D721Med (cell line): ENCODE data around the gene CYP3A7.
"Not testable (repeated sequence)": the region's sequence is repeated elsewhere in the genome, so short reads cannot be mapped to it uniquely, and the experiment has no call there.

Experiments
- DNase-seq: peaks from one replicate; pipeline ENCODE4 v3.0.0; 2011; ENCODE audit warnings: low spot score; ENCODE audit not compliant: insufficient read length
- FAIRE-seq: peaks from 2 replicates; lab custom pipeline; 2011; peaks lifted over from hg19 to GRCh38; lab: Jason Lieb, UNC
- TF ChIP-seq, protein P1 (sequence below): IDR thresholded peaks from 2 replicates; pipeline ENCODE4 v1.5.1; 2012; ENCODE audit warnings: mild to moderate bottlenecking, control low read depth; ENCODE audit not compliant: insufficient read depth; ENCODE audit errors: missing control alignments

The CYP3A7 gene

DNA sequence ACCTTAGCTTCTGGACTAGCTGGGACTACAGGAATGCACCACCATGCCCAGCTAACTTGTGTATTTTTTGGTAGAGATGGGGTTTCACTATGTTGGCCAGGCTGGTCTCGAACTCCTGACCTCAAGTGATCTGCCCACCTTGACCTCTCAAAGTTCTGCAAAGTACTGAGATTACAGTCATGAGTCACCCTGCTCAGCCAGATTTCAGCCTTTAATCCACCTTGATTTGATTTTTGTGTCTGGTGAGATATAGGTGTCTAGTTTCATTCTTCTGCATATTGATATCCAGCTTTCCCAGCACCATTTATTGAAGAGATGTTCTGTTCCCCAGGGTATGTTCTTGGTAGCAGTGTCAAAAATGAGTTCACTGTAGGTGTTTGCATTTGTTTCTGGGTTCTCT is 20.1 kb upstream of the CYP3A7 start:
- FAIRE-seq (no peak), DNase-seq (no peak)
- TF ChIP-seq, protein P1, sequence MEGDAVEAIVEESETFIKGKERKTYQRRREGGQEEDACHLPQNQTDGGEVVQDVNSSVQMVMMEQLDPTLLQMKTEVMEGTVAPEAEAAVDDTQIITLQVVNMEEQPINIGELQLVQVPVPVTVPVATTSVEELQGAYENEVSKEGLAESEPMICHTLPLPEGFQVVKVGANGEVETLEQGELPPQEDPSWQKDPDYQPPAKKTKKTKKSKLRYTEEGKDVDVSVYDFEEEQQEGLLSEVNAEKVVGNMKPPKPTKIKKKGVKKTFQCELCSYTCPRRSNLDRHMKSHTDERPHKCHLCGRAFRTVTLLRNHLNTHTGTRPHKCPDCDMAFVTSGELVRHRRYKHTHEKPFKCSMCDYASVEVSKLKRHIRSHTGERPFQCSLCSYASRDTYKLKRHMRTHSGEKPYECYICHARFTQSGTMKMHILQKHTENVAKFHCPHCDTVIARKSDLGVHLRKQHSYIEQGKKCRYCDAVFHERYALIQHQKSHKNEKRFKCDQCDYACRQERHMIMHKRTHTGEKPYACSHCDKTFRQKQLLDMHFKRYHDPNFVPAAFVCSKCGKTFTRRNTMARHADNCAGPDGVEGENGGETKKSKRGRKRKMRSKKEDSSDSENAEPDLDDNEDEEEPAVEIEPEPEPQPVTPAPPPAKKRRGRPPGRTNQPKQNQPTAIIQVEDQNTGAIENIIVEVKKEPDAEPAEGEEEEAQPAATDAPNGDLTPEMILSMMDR: no peak

DNA sequence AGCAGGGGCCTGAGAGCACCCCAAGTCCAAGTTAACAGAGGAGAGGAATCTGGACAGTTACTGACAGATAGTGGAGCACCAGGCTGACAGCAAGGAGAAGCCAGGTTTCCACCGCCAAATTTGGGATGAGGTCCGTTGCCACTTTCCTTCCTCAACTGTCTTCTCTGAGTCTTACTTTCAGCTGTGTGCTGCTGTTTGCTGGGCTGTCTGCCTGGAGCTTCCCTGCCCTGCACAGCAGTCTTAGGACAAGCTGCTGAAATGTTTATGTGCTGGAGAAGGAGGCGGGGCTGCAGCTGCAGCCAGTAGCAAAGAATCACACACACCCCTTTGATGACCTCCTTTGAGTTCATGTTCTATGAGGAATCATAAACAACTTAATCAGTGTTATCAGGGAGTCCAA is 17.4 kb upstream of the CYP3A7 start:
- FAIRE-seq (no peak), DNase-seq (no peak)
- TF ChIP-seq, protein P1: no peak

DNA sequence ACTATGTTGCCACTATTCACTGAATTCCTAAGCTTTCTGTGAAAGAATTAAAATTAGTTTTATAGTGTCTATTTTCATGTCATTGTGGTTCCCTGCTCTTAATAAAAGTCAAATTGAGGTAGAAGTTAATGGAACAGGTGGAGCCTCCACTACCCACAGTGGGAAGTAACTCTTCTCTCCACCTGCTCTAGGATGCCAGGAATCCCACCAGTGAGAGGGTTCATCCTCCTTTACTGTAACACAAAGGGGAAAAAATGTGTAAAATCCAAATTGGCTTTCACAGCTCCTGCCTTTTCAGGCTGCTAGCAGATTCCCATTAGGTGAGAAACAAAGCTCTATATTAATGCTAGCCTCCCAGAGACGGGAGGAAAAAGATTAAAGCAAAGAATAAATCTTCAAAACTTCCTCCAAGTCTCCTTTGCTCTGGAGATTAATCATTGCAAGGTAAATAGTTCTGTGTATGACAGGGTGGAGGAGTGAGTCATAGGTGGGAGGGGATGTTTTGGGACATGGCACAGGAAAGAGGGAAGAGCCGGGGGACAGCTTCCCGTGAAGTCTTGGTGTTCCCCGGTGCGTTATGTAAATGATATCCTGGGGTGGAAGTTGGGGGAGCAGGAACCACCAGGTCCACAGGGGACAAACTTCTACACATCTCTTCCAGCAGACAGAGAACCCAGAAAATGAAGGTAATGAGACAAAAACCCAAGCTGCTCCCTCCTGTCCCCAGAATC is 16.5 kb upstream of the CYP3A7 start:
- not testable (repeated sequence) for DNase-seq, FAIRE-seq

DNA sequence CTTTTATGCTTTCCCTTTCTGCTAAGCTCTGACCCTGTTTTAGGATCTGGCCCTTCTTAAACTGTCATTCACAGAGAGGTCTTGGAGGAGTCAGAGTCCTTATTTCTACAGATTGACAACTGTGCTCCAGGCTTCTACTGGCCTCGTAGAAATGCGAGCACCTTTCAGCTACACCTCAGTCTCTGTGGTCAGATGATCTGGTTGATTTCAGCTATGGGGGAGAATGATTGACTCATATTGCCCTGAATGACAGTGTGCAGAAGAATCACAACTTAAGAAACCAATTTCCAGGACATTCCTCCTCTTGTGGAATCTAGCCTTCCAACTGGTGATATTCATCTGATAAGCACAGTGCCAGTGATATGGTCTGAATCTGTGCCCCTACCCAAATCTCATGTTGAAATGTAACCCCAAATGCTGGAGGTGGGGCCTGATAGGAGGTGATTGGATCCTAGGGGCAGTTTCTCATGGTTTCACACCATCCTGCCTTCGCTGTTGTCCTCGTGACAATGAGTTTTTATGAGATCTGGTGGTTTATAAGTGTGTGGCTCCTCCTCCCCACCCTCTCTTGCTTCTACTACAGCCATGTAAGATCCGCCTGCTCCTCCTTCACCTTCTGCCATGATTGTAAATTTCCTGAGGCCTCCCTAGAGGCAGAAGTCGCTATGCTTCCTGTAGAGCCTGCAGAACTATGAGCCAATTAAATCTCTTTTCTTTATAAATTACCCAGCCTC is 14.0 kb upstream of the CYP3A7 start:
- TF ChIP-seq, protein P1: no peak
- DNase-seq (no peak), FAIRE-seq (no peak)

DNA sequence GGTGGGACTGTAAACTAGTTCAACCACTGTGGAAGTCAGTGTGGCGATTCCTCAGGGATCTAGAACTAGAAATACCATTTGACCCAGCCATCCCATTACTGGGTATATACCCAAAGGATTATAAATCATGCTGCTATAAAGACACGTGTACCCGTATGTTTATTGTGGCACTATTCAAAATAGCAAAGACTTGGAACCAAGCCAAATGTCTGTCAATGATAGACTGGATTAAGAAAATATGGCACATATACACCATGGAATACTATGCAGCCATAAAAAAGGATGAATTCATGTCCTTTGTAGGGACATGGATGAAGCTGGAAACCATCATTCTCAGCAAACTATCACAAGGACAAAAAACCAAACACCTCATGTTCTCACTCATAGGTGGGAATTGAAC is 11.9 kb upstream of the CYP3A7 start:
- FAIRE-seq: not testable (repeated sequence)

DNA sequence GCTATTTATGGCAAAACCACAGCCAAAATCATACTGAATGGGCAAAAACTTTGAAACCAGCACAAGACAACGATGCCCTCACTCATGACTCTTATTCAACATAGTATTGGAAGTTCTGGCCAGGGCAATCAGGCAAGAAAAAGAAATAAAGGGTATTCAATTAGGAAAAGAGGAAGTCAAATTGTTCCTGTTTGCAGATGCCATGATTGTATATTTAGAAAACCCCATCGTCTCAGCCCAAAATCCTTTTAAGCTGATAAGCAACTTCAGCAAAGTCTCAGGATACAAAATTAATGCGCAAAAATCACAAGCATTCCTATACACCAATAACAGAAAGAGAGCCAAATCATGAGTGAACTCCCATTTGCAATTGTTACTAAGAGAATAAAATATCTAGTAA is 10.4 kb upstream of the CYP3A7 start:
- not testable (repeated sequence) for FAIRE-seq, DNase-seq

More for the DNA sequence above, 11.9 kb upstream of the CYP3A7 start:
- not testable (repeated sequence) for DNase-seq

DNA sequence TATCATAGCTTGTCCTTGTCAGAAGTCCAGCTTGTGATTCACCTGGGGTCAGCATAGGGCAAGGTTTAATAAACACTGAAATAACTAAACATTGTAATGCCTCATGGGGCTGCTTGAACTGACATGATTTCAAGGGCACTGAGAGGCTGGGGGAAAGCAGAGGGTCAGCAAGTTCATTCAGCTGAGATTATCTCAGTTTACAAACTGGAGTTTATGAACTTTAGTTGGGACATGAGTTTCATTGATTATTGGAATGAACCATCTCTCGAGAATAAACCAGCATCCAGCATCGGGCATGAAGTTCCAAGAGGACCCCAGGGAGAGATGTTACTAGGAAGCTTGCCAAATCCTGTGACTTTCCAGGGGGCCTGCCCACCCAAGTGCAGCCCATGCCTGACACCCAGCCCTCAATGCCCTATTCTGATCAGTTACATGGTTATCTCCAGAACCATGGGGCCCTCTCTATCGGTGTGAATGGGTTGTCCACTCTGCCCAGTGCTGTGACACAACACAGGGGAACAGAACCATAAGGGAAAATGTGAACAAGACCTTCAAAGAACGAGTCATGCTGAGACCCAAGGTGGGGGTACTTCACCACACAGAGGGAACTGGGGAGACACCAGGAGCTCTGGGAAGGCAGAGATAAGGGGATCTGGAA is 7.9 kb upstream of the CYP3A7 start:
- TF ChIP-seq, protein P1: no peak
- FAIRE-seq: no peak
- DNase-seq: no peak

DNA sequence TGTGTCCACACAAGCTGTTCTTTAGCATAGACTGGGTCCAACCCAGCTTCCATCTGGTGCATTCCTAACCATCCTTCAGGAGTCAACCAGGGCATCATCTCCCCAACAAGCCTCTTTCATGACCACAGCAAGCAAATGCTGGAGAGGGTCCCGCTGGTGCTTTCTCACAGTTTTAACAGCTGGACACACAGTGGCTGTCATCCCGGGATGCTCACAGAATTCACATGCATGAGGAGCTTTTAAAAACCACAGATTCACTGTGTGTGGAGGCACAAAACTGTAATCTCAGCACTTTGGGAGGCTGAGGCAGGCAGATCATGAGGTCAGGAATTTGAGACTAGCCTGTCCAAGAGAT is 6.4 kb upstream of the CYP3A7 start:
- no peak for DNase-seq
- no peak for FAIRE-seq
- TF ChIP-seq, protein P1: no peak
